ENCODE results near the gene CREBRF. TPM values are rescaled to one million over a fixed set of nuclear protein-coding genes. Genes with fewer than 3 reads are reported as not detected.

The CREBRF gene
- total and polyA plus RNA-seq, 2 experiments from 2014 or later, result 5.8 to 11.9 TPM

DNA sequence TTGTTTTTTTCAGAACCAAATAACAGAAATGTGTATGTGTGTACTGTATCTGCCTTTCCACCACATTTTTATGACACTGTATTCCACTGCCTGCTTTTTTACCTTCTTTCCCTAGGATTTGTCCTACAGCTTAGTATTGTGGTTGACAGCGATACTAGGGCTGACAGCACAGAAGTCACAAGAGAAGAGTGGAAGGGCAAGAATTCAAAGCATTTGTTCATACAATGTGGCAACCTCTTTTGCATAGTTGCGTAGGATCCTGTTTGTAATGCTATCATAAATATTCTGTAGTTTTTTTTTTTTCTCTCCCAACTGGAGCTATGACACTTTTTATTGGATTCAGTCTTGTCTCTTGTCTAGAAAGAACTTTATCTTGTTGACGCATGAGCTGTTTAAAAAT lies 82.6 kb downstream of the CREBRF start:
- Histone ChIP-seq H3K36me3 (peaks cover 2% of the 10 kb centered on the region), H3K27me3 (no peaks in the 10 kb centered on the region), H3K27ac (no peak overlapping the region), H3K9me3 (ENCODE audit: low read depth) (no peaks in the 10 kb centered on the region), H3K4me3 (no peak overlapping the region), H3K4me1 (ENCODE audit: low read depth) (no peaks in the 10 kb centered on the region)
- TF ChIP-seq, protein P1, sequence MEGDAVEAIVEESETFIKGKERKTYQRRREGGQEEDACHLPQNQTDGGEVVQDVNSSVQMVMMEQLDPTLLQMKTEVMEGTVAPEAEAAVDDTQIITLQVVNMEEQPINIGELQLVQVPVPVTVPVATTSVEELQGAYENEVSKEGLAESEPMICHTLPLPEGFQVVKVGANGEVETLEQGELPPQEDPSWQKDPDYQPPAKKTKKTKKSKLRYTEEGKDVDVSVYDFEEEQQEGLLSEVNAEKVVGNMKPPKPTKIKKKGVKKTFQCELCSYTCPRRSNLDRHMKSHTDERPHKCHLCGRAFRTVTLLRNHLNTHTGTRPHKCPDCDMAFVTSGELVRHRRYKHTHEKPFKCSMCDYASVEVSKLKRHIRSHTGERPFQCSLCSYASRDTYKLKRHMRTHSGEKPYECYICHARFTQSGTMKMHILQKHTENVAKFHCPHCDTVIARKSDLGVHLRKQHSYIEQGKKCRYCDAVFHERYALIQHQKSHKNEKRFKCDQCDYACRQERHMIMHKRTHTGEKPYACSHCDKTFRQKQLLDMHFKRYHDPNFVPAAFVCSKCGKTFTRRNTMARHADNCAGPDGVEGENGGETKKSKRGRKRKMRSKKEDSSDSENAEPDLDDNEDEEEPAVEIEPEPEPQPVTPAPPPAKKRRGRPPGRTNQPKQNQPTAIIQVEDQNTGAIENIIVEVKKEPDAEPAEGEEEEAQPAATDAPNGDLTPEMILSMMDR (IDR thresholded peaks at IDR 0.05; ENCODE audit: low read depth, low read length), result no peak
- DNase-seq (ENCODE audit: low read depth in 1 of 2, low spot score in 1 of 2), result no peak

DNA sequence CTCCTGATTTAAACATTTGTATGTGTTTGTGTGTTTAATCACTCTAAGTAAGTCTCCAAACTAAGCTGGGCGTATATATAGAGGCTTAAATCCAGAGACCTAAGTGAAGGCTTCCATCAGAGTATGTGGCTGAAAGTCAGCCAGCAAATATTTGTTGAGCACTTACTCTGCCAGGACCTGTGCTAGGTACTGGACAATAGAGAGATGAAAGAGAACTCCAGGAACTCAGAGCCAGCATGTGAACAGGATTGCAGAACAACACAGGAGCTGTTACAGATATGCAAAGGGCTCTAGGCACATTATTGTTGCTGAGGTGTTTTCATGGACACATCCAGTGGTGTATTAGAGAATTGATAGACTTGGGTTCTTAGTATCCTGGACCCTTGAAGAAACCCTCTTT lies 83.5 kb downstream of the CREBRF start:
- Histone ChIP-seq H3K4me3 (no peak overlapping the region), H3K27ac (no peak overlapping the region), H3K27me3 (no peaks in the 10 kb centered on the region), H3K4me1 (ENCODE audit: low read depth) (no peaks in the 10 kb centered on the region), H3K9me3 (ENCODE audit: low read depth) (no peaks in the 10 kb centered on the region), H3K36me3 (no peaks in the 10 kb centered on the region)
- TF ChIP-seq, protein P1 (IDR thresholded peaks at IDR 0.05; ENCODE audit: low read depth, low read length), result no peak
- no peak for DNase-seq (ENCODE audit: low read depth in 1 of 2, low spot score in 1 of 2)

DNA sequence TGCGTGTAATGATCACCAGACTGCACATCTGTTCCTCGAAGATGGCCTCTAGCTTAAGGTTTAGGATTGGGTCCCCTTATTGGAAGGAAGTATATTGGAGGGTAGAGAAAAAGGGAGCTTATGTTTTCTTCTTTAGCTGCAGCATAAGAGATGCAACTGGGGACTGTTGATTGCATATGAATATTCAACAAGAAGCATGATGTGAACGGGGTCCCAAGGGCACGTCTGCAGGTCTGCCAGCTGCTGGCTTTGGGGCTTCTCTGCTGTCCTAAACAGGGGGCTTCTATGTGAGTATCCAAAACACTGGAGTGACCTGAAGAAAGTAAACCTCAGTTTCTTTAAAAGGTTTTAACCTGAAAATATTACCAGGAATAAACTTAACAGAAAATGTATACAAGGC lies 84.6 kb downstream of the CREBRF start:
- no peak overlapping the region for H3K4me3 ChIP-seq
- H3K27me3 ChIP-seq, result no peaks in the 10 kb centered on the region
- H3K9me3 ChIP-seq (ENCODE audit: low read depth), result no peaks in the 10 kb centered on the region
- no peak overlapping the region for H3K27ac ChIP-seq
- no peaks in the 10 kb centered on the region for H3K36me3 ChIP-seq
- TF ChIP-seq, protein P1 (IDR thresholded peaks at IDR 0.05; ENCODE audit: low read depth, low read length), result no peak
- no peaks in the 10 kb centered on the region for H3K4me1 ChIP-seq (ENCODE audit: low read depth)
- no peak for DNase-seq (ENCODE audit: low read depth in 1 of 2, low spot score in 1 of 2)

DNA sequence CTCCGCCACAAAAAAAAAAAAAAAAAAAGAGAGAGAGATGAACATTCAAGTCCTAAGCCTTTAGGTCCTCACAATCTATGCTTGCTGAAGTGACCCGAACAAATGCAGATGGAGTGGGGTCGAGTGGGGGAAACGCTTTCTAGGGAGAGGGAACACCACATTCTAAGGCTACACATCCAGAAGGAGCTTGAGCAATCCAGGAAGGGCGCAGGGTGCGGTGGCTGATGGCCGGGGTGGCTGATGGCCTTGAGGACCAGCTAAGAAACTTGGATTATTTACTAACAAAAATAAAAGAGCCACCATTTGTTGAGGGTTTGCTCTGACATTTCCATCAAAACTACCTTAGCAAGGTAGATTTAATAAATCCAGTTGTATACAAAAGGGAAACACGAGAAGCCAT lies 87.4 kb downstream of the CREBRF start:
- no peak for DNase-seq (ENCODE audit: low read depth in 1 of 2, low spot score in 1 of 2)
- no peaks in the 10 kb centered on the region for H3K27me3 ChIP-seq
- H3K36me3 ChIP-seq, result peaks cover 4% of the 10 kb centered on the region
- H3K27ac ChIP-seq, result no peak overlapping the region
- no peaks in the 10 kb centered on the region for H3K4me1 ChIP-seq (ENCODE audit: low read depth)
- TF ChIP-seq, protein P1 (IDR thresholded peaks at IDR 0.05; ENCODE audit: low read depth, low read length), result no peak
- no peaks in the 10 kb centered on the region for H3K9me3 ChIP-seq (ENCODE audit: low read depth)
- H3K4me3 ChIP-seq, result no peak overlapping the region

DNA sequence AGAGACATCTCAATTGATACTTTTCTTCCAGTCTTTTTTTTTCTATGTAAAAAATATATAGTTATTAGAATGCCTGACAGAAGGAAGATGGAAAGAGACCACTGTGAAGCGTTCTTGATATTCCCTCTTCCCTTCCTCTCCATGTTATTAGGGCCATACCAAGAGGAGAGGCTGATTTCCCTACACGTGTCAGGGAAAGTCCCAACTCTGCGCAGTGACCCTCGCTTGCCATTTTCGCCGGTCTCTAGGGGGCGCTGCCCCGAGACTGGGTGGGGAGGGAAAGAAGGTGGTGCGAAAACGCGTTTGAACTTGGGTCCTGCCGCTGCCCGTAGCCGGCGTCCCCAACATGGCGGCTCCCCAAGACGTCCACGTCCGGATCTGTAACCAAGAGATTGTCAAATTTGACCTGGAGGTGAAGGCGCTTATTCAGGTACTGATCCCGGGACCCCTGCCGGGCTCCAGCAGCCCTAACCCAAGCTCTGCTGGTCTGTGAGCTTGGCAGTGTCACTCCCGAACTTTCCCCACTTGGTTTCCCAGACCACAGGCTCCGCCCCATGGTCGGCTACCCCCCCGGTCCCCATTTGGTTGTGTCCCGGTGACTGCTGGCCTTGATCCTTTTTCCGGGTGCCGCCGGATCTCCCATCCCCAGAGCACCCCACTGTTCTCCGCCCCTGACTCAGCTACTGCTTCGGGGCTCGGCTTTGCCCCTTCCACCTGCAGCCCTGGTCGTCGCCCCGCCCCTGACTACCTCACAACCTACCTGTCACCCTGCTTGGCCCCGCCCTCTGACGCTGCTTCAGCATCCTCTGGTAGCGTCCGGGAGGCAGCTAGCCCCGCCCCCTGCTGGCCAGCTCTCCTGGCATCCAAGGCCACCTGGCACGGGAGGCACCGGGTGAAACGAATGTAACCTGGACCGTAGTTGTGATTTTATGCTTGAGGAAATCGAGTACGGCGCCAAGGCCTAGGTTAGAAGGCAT lies 88.3 kb downstream of the CREBRF start, which contains the start of gene BNIP1:
BNIP1 (plus strand) TSS at position 332 of the 977 bp plus-strand sequence; CDS start at position 347, 15 bp downstream.
- peaks cover 4% of the 10 kb centered on the region for H3K36me3 ChIP-seq
- H3K27ac ChIP-seq, result peak within 1 kb of the TSS; percentile 86
- peak within 1 kb of the TSS; percentile 79 for H3K4me3 ChIP-seq
- H3K4me1 ChIP-seq (ENCODE audit: low read depth), result no peaks in the 10 kb centered on the region
- TF ChIP-seq, protein P1 (IDR thresholded peaks at IDR 0.05; ENCODE audit: low read depth, low read length), result peak; percentile 98
- H3K27me3 ChIP-seq, result no peaks in the 10 kb centered on the region
- peak; percentile 94 to 96 for DNase-seq (ENCODE audit: low read depth in 1 of 2, low spot score in 1 of 2)
- H3K9me3 ChIP-seq (ENCODE audit: low read depth), result no peaks in the 10 kb centered on the region

All from cardiac muscle cell (in vitro differentiated cells and primary cell).